H1 (cell line): ENCODE measurements around the gene CA10. TPM values are rescaled to one million over a fixed set of nuclear protein-coding genes. Genes with fewer than 3 reads are reported as not detected.

ENCODE experiments used
- CTCF ChIA-PET: fragments of 300-600 bp; sonication (Branson Sonifier 250); formaldehyde crosslinking; loops from one replicate; lab custom pipeline; 2021; ENCODE audit not compliant: partially characterized antibody; lab: Charles Lee
- POLR2A ChIA-PET: fragments of 300-600 bp; sonication (Branson Sonifier 250); formaldehyde crosslinking; loops from one replicate; lab custom pipeline; 2021; ENCODE audit warnings: inconsistent platforms; ENCODE audit not compliant: partially characterized antibody; lab: Charles Lee
- DNase-seq, 2 experiments: peaks; one replicate each; pipeline versions ENCODE4 v3.0.0 to v3.0.0-alpha.2; 2010 to 2022; ENCODE audit warnings: low spot score in 2 of 2, low read depth in 1 of 2, mixed read lengths in 1 of 2
- FAIRE-seq: peaks from 2 replicates; lab custom pipeline; 2011; peaks lifted over from hg19 to GRCh38; lab: Jason Lieb, UNC
- H2AFZ ChIP-seq: 2 replicates; pipeline ENCODE4 v1.8.1; 2012; ENCODE audit warnings: low read length, inconsistent platforms
- H2AK5ac ChIP-seq: 2 replicates; pipeline ENCODE4 v1.6.1; 2013; ENCODE audit warnings: low read depth, low read length
- H2BK120ac ChIP-seq: replicated peaks from 2 replicates; pipeline ENCODE3; 2013; ENCODE audit warnings: low read depth, low read length, inconsistent platforms
- H2BK12ac ChIP-seq: 2 replicates; pipeline ENCODE4 v1.6.1; 2013; ENCODE audit warnings: low read depth, low read length
- H2BK15ac ChIP-seq: 2 replicates; pipeline ENCODE4 v1.6.1; 2013; ENCODE audit warnings: low read length
- H2BK20ac ChIP-seq: 2 replicates; pipeline ENCODE4 v1.6.1; 2013; ENCODE audit warnings: low read length
- H2BK5ac ChIP-seq: 2 replicates; pipeline ENCODE4 v1.6.1; 2013; ENCODE audit warnings: low read depth, low read length
- H3K14ac ChIP-seq: 2 replicates; pipeline ENCODE4 v1.6.1; 2013; ENCODE audit warnings: inconsistent platforms; ENCODE audit not compliant: insufficient read length
- H3K18ac ChIP-seq: 2 replicates; pipeline ENCODE4 v1.6.1; 2013; ENCODE audit warnings: low read length; ENCODE audit errors: extremely low read depth
- H3K23ac ChIP-seq: 2 replicates; pipeline ENCODE4 v1.6.1; 2013; ENCODE audit warnings: inconsistent platforms; ENCODE audit not compliant: insufficient read length
- H3K23me2 ChIP-seq: 2 replicates; pipeline ENCODE4 v1.6.1; 2013; ENCODE audit warnings: low read depth, low read length
- H3K27ac ChIP-seq: 2 replicates; pipeline ENCODE4 v1.6.1; 2011; ENCODE audit warnings: low read depth, low read length, inconsistent platforms
- H3K27me3 ChIP-seq, 4 experiments: replicated peaks in 1 of 4; 1 replicate in 1 of 4; 2 replicates in 3 of 4; pipeline versions ENCODE4 v1.6.1 to v1.8.1; 2011 to 2013; ENCODE audit warnings: low read length in 3 of 4, mild to moderate bottlenecking in 3 of 4, inconsistent platforms in 2 of 4, mixed read lengths in 2 of 4, moderate library complexity in 1 of 4; ENCODE audit not compliant: control insufficient read depth in 3 of 4, insufficient read depth in 3 of 4; ENCODE audit errors: extremely low read depth in 1 of 4
- H3K36me3 ChIP-seq, 4 experiments: 2 replicates each; pipeline versions ENCODE4 v1.6.1 to v1.8.1; 2011 to 2013; ENCODE audit warnings: mild to moderate bottlenecking in 4 of 4, low read length in 3 of 4, moderate library complexity in 2 of 4, control low read depth in 1 of 4, inconsistent platforms in 1 of 4; ENCODE audit not compliant: insufficient read depth in 4 of 4, control insufficient read depth in 2 of 4
- H3K4ac ChIP-seq: replicated peaks from 2 replicates; pipeline ENCODE3; 2013; ENCODE audit warnings: low read length, low read depth, mixed read lengths, inconsistent platforms; ENCODE audit not compliant: insufficient read length
- H3K4me1 ChIP-seq, 4 experiments: replicated peaks in 1 of 4; 1 replicate in 1 of 4; 2 replicates in 3 of 4; pipeline versions ENCODE4 v1.6.1 to v1.8.1; 2011 to 2013; ENCODE audit warnings: low read length in 3 of 4, inconsistent platforms in 2 of 4, mixed read lengths in 1 of 4; ENCODE audit not compliant: insufficient read depth in 4 of 4, control insufficient read depth in 3 of 4
- H3K4me2 ChIP-seq, 2 experiments: 2 replicates each; pipeline versions ENCODE4 v1.6.1 to v1.8.1; 2011 to 2013; ENCODE audit warnings: low read depth in 2 of 2, low read length in 2 of 2, control low read depth in 1 of 2, inconsistent platforms in 1 of 2, mild to moderate bottlenecking in 1 of 2; ENCODE audit not compliant: insufficient read depth in 1 of 2
- H3K4me3 ChIP-seq, 4 experiments: fragments of 200-600, 300-600 bp in 1 of 4; sonication (generic), shearing (Covaris generic), sonication (Bioruptor Twin) in 1 of 4; 2 replicates each; pipeline versions ENCODE4 v1.5.1 to v1.8.1; 2011 to 2016; ENCODE audit warnings: low read length in 4 of 4, low read depth in 3 of 4, control low read depth in 2 of 4, inconsistent platforms in 2 of 4, mild to moderate bottlenecking in 2 of 4, mixed read lengths in 1 of 4, moderate library complexity in 1 of 4; ENCODE audit not compliant: insufficient read depth in 2 of 4; ENCODE audit errors: extremely low read depth in 1 of 4
- H3K56ac ChIP-seq: replicated peaks from 2 replicates; pipeline ENCODE3; 2013; ENCODE audit warnings: low read depth, mild to moderate bottlenecking, mixed read lengths, low read length, inconsistent platforms; ENCODE audit not compliant: insufficient read length
- H3K79me1 ChIP-seq: 2 replicates; pipeline ENCODE4 v1.6.1; 2013; ENCODE audit warnings: low read depth, low read length, control low read depth
- H3K79me2 ChIP-seq, 2 experiments: 2 replicates each; pipeline versions ENCODE4 v1.6.1 to v1.8.1; 2012 to 2013; ENCODE audit warnings: low read length in 2 of 2, mild to moderate bottlenecking in 2 of 2, inconsistent platforms in 1 of 2; ENCODE audit not compliant: insufficient read depth in 2 of 2, control insufficient read depth in 1 of 2
- H3K9ac ChIP-seq, 4 experiments: replicated peaks in 1 of 4; 1 replicate in 1 of 4; 2 replicates in 3 of 4; pipeline versions ENCODE4 v1.6.1 to v1.8.1; 2011 to 2013; ENCODE audit warnings: low read depth in 3 of 4, low read length in 3 of 4, control low read depth in 2 of 4, mild to moderate bottlenecking in 2 of 4, moderate library complexity in 2 of 4, inconsistent platforms in 1 of 4; ENCODE audit errors: extremely low read depth in 1 of 4
- H3K9me3 ChIP-seq, 2 experiments: 2 replicates each; pipeline versions ENCODE4 v1.6.1 to v1.8.1; 2012 to 2013; ENCODE audit warnings: mild to moderate bottlenecking in 2 of 2, moderate library complexity in 2 of 2, control low read depth in 1 of 2, inconsistent platforms in 1 of 2, low read depth in 1 of 2, low read length in 1 of 2, mixed read lengths in 1 of 2; ENCODE audit not compliant: insufficient read depth in 2 of 2
- H4K20me1 ChIP-seq, 2 experiments: replicated peaks in 1 of 2; 2 replicates each; pipeline versions ENCODE3 to v1.8.1; 2011 to 2013; ENCODE audit warnings: inconsistent platforms in 2 of 2, low read length in 2 of 2, mild to moderate bottlenecking in 1 of 2; ENCODE audit not compliant: insufficient read depth in 2 of 2, control insufficient read depth in 1 of 2
- H4K5ac ChIP-seq: 2 replicates; pipeline ENCODE4 v1.6.1; 2013; ENCODE audit warnings: low read length, low read depth, mixed read lengths, inconsistent platforms; ENCODE audit not compliant: insufficient read length
- H4K8ac ChIP-seq: 2 replicates; pipeline ENCODE4 v1.8.0; 2013; ENCODE audit warnings: mild to moderate bottlenecking, moderate library complexity, low read length, inconsistent platforms; ENCODE audit not compliant: insufficient read depth; ENCODE audit errors: extremely low read depth
- H4K91ac ChIP-seq: replicated peaks from 2 replicates; pipeline ENCODE3; 2013; ENCODE audit warnings: low read length, mixed read lengths, inconsistent platforms; ENCODE audit not compliant: insufficient read length
- BCL11A ChIP-seq, 2 experiments: IDR thresholded peaks; one replicate each; pipeline ENCODE4 v1.6.1; 2011; ENCODE audit warnings: low read depth in 2 of 2, low read length in 2 of 2, mild to moderate bottlenecking in 2 of 2
- CHD2 ChIP-seq: IDR thresholded peaks from 2 replicates; pipeline ENCODE4 v1.6.1; 2012; ENCODE audit warnings: low read length, improper control_type of control experiment
- GABPA ChIP-seq: IDR thresholded peaks from 2 replicates; pipeline ENCODE4 v1.6.1; 2011; ENCODE audit warnings: mild to moderate bottlenecking, low read length, moderate library complexity, borderline replicate concordance; ENCODE audit not compliant: insufficient read depth
- GTF2F1 ChIP-seq: IDR thresholded peaks from 2 replicates; pipeline ENCODE4 v1.6.1; 2012; ENCODE audit warnings: low read depth, low read length, improper control_type of control experiment, borderline replicate concordance
- HDAC2 ChIP-seq, 2 experiments: fragments of 300-600 bp in 1 of 2; sonication (generic) in 1 of 2; IDR thresholded peaks; 2 replicates each; pipeline ENCODE4 v1.6.1; 2011 to 2012; ENCODE audit warnings: low read depth in 2 of 2, low read length in 2 of 2, mild to moderate bottlenecking in 2 of 2, moderate library complexity in 2 of 2, borderline replicate concordance in 1 of 2, inconsistent platforms in 1 of 2
- JUND ChIP-seq: IDR thresholded peaks from 2 replicates; pipeline ENCODE4 v1.6.1; 2011; ENCODE audit warnings: mild to moderate bottlenecking, improper control_type of control experiment, low read length
- MAX ChIP-seq: IDR thresholded peaks from 2 replicates; pipeline ENCODE4 v1.6.1; 2012; ENCODE audit warnings: inconsistent platforms
- NRF1 ChIP-seq: IDR thresholded peaks from 2 replicates; pipeline ENCODE4 v1.6.1; 2011; ENCODE audit warnings: mild to moderate bottlenecking, low read depth, low read length, improper control_type of control experiment
- POU5F1 ChIP-seq: IDR thresholded peaks from 2 replicates; pipeline ENCODE4 v1.6.1; 2011; ENCODE audit warnings: low read depth, mild to moderate bottlenecking, low read length, moderate library complexity
- SIX5 ChIP-seq: IDR thresholded peaks from 2 replicates; pipeline ENCODE4 v1.6.1; 2011; ENCODE audit warnings: mild to moderate bottlenecking, low read depth, low read length
- SP2 ChIP-seq: IDR thresholded peaks from 2 replicates; pipeline ENCODE4 v1.6.1; 2012; ENCODE audit warnings: mild to moderate bottlenecking, low read length, inconsistent platforms
- TAF1 ChIP-seq: IDR thresholded peaks from 2 replicates; pipeline ENCODE4 v1.6.1; 2011; ENCODE audit warnings: mild to moderate bottlenecking, low read depth, low read length
- WGBS, 2 experiments: shearing (Covaris generic) in 1 of 2; methylation state at CpG; one replicate each; pipeline versions ENCODE4 v1.1.6 to v1.1.7; 2013 to 2015; ENCODE audit warnings: low lambda C conversion rate in 2 of 2, mixed read lengths in 2 of 2, inconsistent platforms in 1 of 2, low coverage in 1 of 2, missing lambda C conversion rate in 1 of 2; ENCODE audit not compliant: insufficient replicate concordance in 2 of 2, insufficient coverage in 1 of 2, insufficient read length in 1 of 2; ENCODE audit errors: extremely low coverage in 1 of 2, missing lambda C conversion rate in 1 of 2; 5-methylcytosine and 5-hydroxymethylcytosine counted together
- polyA plus RNA-seq, 7 experiments: library from polyadenylated mRNA; depleted of rRNA in 3 of 7; stranded (reverse) in 5 of 7; unstranded in 2 of 7; fragments of >200 nt in 5 of 7; fragments of 200-250 nt in 2 of 7; gene quantifications; 1 replicate in 5 of 7; 2 replicates in 1 of 7; 4 replicates in 1 of 7; pipeline versions ENCODE4 v1.2.1 to v1.2.3, GENCODE V29; 2011 to 2013; ENCODE audit warnings: missing spikeins in 2 of 7, mixed read lengths in 2 of 7
- total RNA-seq: library from RNA; stranded (reverse); fragmentation: NEBNext Ultra II Directional; extraction: Animal tissue kit (Norgen Biotek cat#: 25700); gene quantifications from 2 replicates; pipeline ENCODE4 v1.2.1, GENCODE V29; 2021
- TF ChIP-seq, protein P1 (sequence below): IDR thresholded peaks from 2 replicates; pipeline ENCODE4 v1.6.1; 2012; ENCODE audit warnings: inconsistent platforms

The CA10 gene
- total and polyA plus RNA-seq, 2 of the 8 experiments (the other 6 are each of a cell fraction or from before 2014, with no cell fraction given), result 0.60 to 0.63 TPM

DNA sequence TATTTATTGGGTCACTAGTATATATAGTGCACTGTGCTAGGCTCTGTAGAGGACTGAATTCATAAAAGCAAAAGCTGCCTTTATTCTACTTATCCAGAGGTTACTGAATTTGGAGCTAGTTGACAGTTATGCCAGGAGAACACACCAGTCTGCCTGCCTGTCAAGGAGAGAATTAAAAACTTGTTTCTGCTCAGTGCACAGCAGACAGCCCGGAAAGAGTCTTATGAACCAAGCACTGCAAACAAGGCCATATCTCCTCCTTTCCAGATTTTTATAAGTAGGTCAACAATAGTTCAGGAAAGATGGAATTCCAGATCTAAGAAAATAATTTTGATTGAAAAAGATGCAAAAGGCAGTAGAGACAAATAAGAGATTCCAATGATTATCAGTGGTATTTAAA, 267.8 kb downstream of the CA10 start:
- Histone ChIP-seq H4K20me1 (no peaks in the 10 kb centered on the region), H3K23me2 (no peaks in the 10 kb centered on the region; the same call in 1 of the 2 replicates), H3K79me1 (no peaks in the 10 kb centered on the region), H2BK12ac (no peak overlapping the region), H4K91ac (no peak overlapping the region), H4K5ac (no peak overlapping the region), H3K9ac (no peak overlapping the region), H3K4ac (no peak overlapping the region), H3K9me3 (no peaks in the 10 kb centered on the region), H3K14ac (no peak overlapping the region), H3K36me3 (no peaks in the 10 kb centered on the region), H3K23ac (no peak overlapping the region), H3K4me3 (no peak overlapping the region), H2AK5ac (no peak overlapping the region), H3K18ac (no peak overlapping the region), H2BK20ac (no peak overlapping the region), H3K27ac (no peak overlapping the region), H3K4me1 (no peaks in the 10 kb centered on the region), H2AFZ (no peak overlapping the region), H3K27me3 (no peaks in the 10 kb centered on the region), H3K79me2 (no peaks in the 10 kb centered on the region), H2BK5ac (no peak overlapping the region), H2BK120ac (no peak overlapping the region), H2BK15ac (no peak overlapping the region), H4K8ac (no peak overlapping the region), H3K4me2 (no peak overlapping the region), H3K56ac (no peak overlapping the region)
- FAIRE-seq, result no peak
- CTCF ChIA-PET, result interaction anchor here (0.6 kb wide), 1 partner anchor 20 kb away, joined by 3 read pairs; no protein-coding TSS in a partner anchor
- POLR2A ChIA-PET, result no interaction called here
- TF ChIP-seq SP2 (no peak), JUND (no peak), POU5F1 (no peak), CHD2 (no peak), MAX (no peak), TAF1 (no peak), NRF1 (no peak), GABPA (no peak), HDAC2 (IDR thresholded peaks at IDR 0.05; ENCODE audit: borderline replicate concordance in 1 of 2, low read depth in 2 of 2, low read length in 2 of 2) (no peak), SIX5 (no peak), BCL11A (IDR thresholded peaks at IDR 0.05; ENCODE audit: low read depth in 2 of 2, low read length in 2 of 2) (no peak), GTF2F1 (no peak)
- TF ChIP-seq, protein P1, sequence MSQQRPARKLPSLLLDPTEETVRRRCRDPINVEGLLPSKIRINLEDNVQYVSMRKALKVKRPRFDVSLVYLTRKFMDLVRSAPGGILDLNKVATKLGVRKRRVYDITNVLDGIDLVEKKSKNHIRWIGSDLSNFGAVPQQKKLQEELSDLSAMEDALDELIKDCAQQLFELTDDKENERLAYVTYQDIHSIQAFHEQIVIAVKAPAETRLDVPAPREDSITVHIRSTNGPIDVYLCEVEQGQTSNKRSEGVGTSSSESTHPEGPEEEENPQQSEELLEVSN, result no peak
- 94% methylated on average over 1 of the region's 1 CpG; no CpG with 5 or more reads in 1 of the 2 experiments for WGBS, 2 experiments
- DNase-seq, result no peak
